Upper lobe of left lung (tissue), 4 donors: ENCODE measurements around the gene NOS1AP.

Experiments
- EP300 ChIP-seq, 4 donors: sonication (generic); formaldehyde crosslinking; IDR thresholded peaks; one replicate each; pipeline ENCODE4 v1.5.1; 2017; ENCODE audit warnings: antibody characterized with exemption in 4 of 4, control low read depth in 2 of 4
- POLR2A ChIP-seq, 4 donors: fragments of 450-650 bp; IDR thresholded peaks; one replicate each; pipeline ENCODE4 v1.5.1; 2016 to 2017; ENCODE audit warnings: antibody characterized with exemption in 4 of 4, mild to moderate bottlenecking in 2 of 4
- TF ChIP-seq, protein P1 (sequence below), 6 experiments: fragments of 450-650 bp in 4 of 6; fragments of 200-600 bp in 2 of 6; sonication (generic) in 2 of 6; IDR thresholded peaks; one replicate each; pipeline ENCODE4 v1.5.1; 2016 to 2019; ENCODE audit warnings: antibody characterized with exemption in 6 of 6

DNA sequence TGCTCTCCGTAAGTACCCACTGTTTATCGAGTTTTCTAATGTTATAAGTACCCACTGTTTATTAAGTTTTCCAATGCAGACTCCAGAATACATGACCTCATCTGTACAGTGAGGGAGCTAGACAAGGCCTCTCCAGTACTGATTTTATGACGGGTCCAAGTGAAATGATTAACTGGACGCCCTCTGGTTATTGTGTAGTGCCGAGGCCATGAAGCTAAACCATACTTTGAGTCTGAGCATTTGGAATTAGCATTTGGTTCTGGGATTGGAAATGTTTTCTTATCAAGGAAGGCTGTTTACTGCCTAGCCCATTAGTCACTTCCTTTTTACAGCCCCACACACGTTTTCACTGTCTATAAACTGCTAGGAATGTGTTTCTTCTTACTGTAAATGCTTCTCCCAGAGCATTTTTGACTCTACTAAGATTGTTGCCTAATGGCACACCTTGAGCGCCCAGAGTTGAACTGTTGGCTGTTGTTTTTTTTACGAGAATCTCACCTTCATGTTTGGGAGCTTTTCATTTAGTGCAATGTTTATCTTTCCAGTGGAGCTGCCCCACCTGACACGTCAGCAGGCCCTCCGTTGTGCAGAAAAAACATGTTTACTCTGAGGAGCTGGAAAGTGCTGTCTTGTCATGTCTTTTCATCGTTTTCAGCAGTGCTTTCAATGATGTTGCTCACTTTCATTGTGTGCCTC, 280.3 kb downstream of the NOS1AP start:
- TF ChIP-seq, protein P1, sequence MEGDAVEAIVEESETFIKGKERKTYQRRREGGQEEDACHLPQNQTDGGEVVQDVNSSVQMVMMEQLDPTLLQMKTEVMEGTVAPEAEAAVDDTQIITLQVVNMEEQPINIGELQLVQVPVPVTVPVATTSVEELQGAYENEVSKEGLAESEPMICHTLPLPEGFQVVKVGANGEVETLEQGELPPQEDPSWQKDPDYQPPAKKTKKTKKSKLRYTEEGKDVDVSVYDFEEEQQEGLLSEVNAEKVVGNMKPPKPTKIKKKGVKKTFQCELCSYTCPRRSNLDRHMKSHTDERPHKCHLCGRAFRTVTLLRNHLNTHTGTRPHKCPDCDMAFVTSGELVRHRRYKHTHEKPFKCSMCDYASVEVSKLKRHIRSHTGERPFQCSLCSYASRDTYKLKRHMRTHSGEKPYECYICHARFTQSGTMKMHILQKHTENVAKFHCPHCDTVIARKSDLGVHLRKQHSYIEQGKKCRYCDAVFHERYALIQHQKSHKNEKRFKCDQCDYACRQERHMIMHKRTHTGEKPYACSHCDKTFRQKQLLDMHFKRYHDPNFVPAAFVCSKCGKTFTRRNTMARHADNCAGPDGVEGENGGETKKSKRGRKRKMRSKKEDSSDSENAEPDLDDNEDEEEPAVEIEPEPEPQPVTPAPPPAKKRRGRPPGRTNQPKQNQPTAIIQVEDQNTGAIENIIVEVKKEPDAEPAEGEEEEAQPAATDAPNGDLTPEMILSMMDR (IDR thresholded peaks at IDR 0.05), result no peak
- TF ChIP-seq EP300 (IDR thresholded peaks at IDR 0.05) (no peak), POLR2A (IDR thresholded peaks at IDR 0.05) (no peak)
